ENCODE measurements around the gene P2RX7. TPM values are rescaled to one million over a fixed set of nuclear protein-coding genes. Genes with fewer than 3 reads are reported as not detected.

Gene P2RX7
- total RNA-seq, 2 experiments from 2014 or later, result 3.6 to 4.7 TPM

DNA sequence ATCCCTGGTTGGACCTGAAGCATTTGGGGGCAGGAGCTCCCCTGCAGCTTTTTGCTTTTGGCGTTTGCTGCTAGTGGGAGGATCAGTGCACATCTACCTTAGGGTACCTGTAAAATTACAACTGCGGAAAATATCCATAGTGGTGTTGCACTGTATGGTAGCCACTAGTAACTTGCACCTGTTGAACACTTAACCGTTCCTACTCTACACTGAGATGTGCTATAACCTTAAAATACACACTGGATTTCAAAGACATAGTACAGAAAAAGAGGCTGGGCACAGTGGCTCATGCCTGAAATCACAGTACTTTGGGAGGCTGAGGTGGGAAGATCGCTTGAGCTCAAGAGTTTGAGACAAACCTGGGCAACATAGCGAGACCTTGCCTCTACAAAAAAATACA, 80.2 kb downstream of the P2RX7 start:
- H3K27ac Mint-ChIP-seq, result no peak overlapping the region

DNA sequence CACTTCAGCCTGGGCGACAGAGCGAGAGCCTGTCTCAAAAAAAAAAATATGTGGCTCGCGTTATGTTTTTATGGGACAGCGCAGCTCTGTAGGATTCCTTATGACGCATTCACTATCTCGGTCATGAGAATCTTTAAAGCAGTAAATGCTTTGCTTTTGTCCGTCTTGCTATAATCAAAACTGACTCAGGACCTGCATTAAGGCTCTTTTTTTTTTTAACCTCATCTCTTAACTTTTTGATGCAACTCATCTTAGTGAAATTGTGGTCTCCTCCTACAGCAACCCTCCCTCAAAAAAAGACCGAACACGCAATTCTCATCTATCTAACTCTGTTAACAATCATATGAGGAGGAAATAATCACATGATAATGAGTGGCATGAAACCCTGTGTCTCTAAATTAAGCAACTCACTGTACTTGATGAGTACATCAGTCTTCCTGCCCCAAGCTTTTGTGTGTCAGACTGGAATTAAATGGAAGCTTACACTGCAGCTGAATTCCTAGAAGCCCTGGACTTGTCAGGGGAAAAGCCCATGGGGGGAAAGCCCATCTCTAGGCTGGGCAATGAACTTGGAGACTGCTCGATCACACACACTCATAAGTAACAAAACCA, 81.6 kb downstream of the P2RX7 start:
- ChIA-PET CTCF (interaction anchor here (3.7 kb wide), 1 partner anchor 16 kb away, joined by 17 read pairs; no protein-coding TSS in a partner anchor), POLR2A (interaction anchor here (0.6 to 1.1 kb wide), 3 partner anchors 9 to 435 kb away, joined by 3 to 4 read pairs (median 3); no protein-coding TSS in a partner anchor)
- Mint-ChIP-seq H3K4me3 (peak overlapping the region; percentile 11), H3K36me3 (ENCODE audit: low read depth) (peaks cover 16% of the 10 kb centered on the region), H3K9me3 (no peaks in the 10 kb centered on the region), H3K4me1 (ENCODE audit: low read depth) (peaks cover 39% of the 10 kb centered on the region), H3K27me3 (no peaks in the 10 kb centered on the region), H3K27ac (peak overlapping the region; percentile 74)
- no peak for TF ChIP-seq CTCF (IDR thresholded peaks at IDR 0.05)
- ATAC-seq, result peak; percentile 34
- intact Hi-C loops (cut with micrococcal nuclease), result loop anchor here (5.0 kb wide), 1 partner anchor 82 kb away; the partner anchor contains the start of gene P2RX7
- peak; percentile 55 for DNase-seq

More for the DNA sequence above, 80.2 kb downstream of the P2RX7 start:
- DNase-seq (no peak), ATAC-seq (no peak)
- Mint-ChIP-seq H3K36me3 (ENCODE audit: low read depth) (peaks cover 13% of the 10 kb centered on the region), H3K4me3 (no peak overlapping the region), H3K27me3 (no peaks in the 10 kb centered on the region), H3K9me3 (no peaks in the 10 kb centered on the region), H3K4me1 (ENCODE audit: low read depth) (peaks cover 42% of the 10 kb centered on the region)
- ChIA-PET CTCF (interaction anchor here (0.6 kb wide), 1 partner anchor 12 kb away, joined by 3 read pairs; no protein-coding TSS in a partner anchor), POLR2A (interaction anchor here (1.1 kb wide), 1 partner anchor 26 kb away, joined by 3 read pairs; no protein-coding TSS in a partner anchor)
- no peak for TF ChIP-seq CTCF (IDR thresholded peaks at IDR 0.05)
- intact Hi-C loops (cut with micrococcal nuclease), result loop anchor here (5.0 kb wide), 1 partner anchor 81 kb away; the partner anchor contains the start of gene P2RX7

DNA sequence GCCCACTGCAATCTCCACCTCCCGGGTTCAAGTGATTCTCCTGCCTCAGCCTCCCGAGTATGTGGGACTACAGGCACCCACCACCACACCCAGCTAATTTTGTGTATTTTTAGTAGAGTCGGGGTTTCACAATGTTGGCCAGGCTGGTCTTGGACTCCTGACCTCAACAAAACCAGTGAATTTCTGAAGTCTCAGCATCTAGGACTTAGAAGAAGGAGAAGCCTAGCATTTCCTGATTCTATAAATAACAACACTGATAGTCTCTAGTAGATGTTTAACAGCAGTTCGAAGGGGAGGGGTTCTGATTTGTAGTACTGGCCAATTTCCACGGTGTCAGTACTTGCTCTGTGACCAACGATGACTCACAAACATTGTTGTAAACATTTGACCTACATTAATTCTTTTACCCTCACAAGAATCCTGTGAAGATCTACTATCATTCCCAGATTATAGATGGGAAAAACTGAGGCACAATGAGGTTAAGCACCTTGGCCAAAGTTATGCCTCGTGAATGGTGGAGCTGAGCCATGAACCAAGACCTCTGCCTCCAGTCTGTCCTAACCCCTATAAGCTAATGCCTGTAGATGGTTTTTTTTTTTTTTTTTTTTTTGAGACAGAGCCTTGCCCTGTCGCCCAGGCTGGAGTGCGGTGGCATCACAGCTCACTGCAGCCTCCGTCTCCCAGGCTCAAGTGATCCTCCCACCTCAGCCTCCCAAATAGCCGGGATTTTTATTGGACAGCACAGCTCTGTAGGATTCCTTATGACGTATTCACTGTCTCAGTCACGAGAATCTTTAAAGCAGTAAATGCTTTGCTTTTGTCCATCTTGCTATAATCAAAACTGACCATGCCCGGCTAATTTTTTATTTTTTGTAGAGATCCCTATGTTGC, 82.4 kb downstream of the P2RX7 start:
- H3K36me3 Mint-ChIP-seq (ENCODE audit: low read depth), result peaks cover 16% of the 10 kb centered on the region
- ATAC-seq (peak; percentile 22), DNase-seq (no peak)
- no peak for TF ChIP-seq CTCF (IDR thresholded peaks at IDR 0.05)
- H3K27ac Mint-ChIP-seq, result peak overlapping the region; percentile 74
- H3K27me3 Mint-ChIP-seq, result no peaks in the 10 kb centered on the region
- intact Hi-C loops (cut with micrococcal nuclease), result loop anchor here (5.0 kb wide), 1 partner anchor 83 kb away; the partner anchor contains the start of gene P2RX7
- no peak overlapping the region for H3K4me3 Mint-ChIP-seq
- ChIA-PET POLR2A (no interaction called here), CTCF (interaction anchor here (1.4 to 3.7 kb wide), 2 partner anchors 10 to 15 kb away, joined by 5 to 17 read pairs; no protein-coding TSS in a partner anchor)
- no peaks in the 10 kb centered on the region for H3K9me3 Mint-ChIP-seq
- H3K4me1 Mint-ChIP-seq (ENCODE audit: low read depth), result peaks cover 37% of the 10 kb centered on the region

- Mint-ChIP-seq H3K27me3 (no peaks in the 10 kb centered on the region), H3K27ac (peak overlapping the region; percentile 74), H3K4me3 (no peak overlapping the region), H3K9me3 (no peaks in the 10 kb centered on the region), H3K36me3 (ENCODE audit: low read depth) (peaks cover 16% of the 10 kb centered on the region), H3K4me1 (ENCODE audit: low read depth) (peaks cover 34% of the 10 kb centered on the region)
- DNase-seq (no peak), ATAC-seq (no peak)
- intact Hi-C loops (cut with micrococcal nuclease), result no loop called here
- POLR2A ChIA-PET, result interaction anchor here (0.7 kb wide), 1 partner anchor 28 kb away, joined by 3 read pairs; no protein-coding TSS in a partner anchor
- CTCF ChIA-PET, result interaction anchor here (1.4 to 3.7 kb wide), 2 partner anchors 9 to 14 kb away, joined by 5 to 17 read pairs; no protein-coding TSS in a partner anchor
- TF ChIP-seq CTCF (IDR thresholded peaks at IDR 0.05), result no peak
Measured at GRCh38 chr12:121216102-121216501, 83.4 kb downstream of the P2RX7 start.
